ENCODE results near the gene RPL41.
"Not testable (repeated sequence)": the region's sequence is repeated elsewhere in the genome, so short reads cannot be mapped to it uniquely, and the experiment has no call there.

- TF ChIP-seq CTCF, POLR2A (IDR thresholded peaks at IDR 0.05): not testable (repeated sequence)
Measured at GRCh38 chr12:56077966-56078365, 38.5 kb upstream of the RPL41 start.

Measured in right lobe of liver (tissue), 4 donors.